SJSA1 (cell line): ENCODE measurements around the gene SMC3. TPM values are rescaled to one million over a fixed set of nuclear protein-coding genes. Genes with fewer than 3 reads are reported as not detected.

Experiments
- total RNA-seq: library from RNA; depleted of rRNA; stranded (reverse); fragments of >200 nt; shearing (Covaris generic); gene quantifications from 2 replicates; pipeline ENCODE4 v1.2.3, GENCODE V29; 2014; rRNA removed

The SMC3 gene
- total RNA-seq, 1 experiment from 2014 or later = 69.5 TPM

Other genes with a start within 250 kb of the SMC3 start
- gene DUSP5, start 69.8 kb upstream of the SMC3 start, total RNA-seq = 12.9 and 18.9 TPM in 2 replicates
- gene RBM20, start 76.6 kb downstream of the SMC3 start, total RNA-seq = 16.5 and 17.0 TPM in 2 replicates